Activated T-cell treated with anti-CD3 and anti-CD28 coated beads for 4 hours (primary cell): ENCODE measurements around the gene RDH13.

ENCODE experiments used
- DNase-seq: peaks from one replicate; pipeline ENCODE4 v3.0.0-alpha.2; 2020

The RDH13 gene

DNA sequence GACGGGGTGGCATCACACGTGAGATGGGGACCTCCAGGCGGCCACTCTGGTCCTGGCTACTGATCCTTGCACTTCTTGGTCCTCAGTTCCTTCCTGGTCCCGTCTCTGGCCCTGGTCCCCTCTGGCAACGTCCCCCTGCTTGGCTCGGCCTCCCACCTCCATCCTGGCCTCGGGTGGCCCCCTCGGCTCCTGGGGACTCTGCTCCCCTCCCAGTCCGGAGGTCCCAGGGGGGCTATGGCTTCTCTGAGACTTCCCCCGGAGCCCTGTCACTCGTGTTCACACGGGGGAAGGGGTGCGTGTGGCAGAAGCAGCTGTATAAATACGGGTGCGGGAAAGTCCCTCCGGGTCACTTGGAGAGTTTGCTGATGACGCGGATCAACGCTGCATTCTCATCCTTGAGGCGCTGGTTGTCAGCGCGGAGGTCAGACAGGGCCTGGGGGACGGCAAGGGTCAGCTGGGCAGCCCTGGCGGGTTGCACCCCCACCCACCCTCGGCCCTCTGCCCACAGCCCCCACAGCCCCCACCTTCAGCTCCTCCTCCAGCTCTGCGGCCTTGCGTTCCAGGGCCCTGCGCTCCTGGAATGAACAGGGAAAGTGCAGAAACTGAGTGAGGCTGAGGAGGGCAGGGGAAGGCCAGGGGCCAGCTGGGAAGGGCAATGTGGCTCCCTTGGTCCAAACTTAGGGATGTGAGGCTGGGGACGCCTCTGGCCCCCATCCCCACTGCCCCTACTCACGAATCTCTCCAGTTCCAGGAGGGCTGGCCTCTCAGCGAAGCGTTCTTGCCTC lies 28.4 kb upstream of the RDH13 start:
- no peak for DNase-seq

- DNase-seq: no peak
These were observed 27.6 kb upstream of the RDH13 start for GRCh38 chr19:55090564-55090963.

GRCh38 chr19:55089342-55089944 lies 26.5 kb upstream of the RDH13 start:
- no peak for DNase-seq

- DNase-seq: peak; percentile 80
These were observed 25.8 kb upstream of the RDH13 start for GRCh38 chr19:55088543-55089341.

DNA sequence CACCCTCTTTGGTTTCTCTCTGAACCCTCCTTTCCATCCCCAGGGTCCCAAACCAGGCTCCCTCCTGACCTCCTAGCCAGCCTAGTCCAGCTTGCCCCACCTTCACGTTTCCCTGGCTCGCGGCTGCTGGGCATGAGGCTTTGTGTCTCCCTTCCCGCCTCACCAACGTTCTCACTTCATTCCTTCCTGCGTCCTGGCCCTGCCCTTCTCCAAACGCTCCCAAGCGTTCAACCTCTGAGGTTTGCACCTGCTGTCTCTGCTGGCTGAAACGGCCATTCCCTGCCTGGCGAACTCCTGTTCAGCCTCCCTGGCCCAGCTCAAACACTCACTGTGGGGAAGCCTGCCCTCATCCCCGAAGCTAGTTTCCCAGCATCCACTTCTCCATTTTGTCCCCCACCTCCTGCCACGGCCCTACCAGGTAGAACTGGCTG lies 25.1 kb upstream of the RDH13 start:
- no peak for DNase-seq

GRCh38 chr19:55087542-55087901 lies 24.6 kb upstream of the RDH13 start:
- no peak for DNase-seq

- peak; percentile 36 for DNase-seq
These were observed 24.0 kb upstream of the RDH13 start for GRCh38 chr19:55086730-55087541.

DNA sequence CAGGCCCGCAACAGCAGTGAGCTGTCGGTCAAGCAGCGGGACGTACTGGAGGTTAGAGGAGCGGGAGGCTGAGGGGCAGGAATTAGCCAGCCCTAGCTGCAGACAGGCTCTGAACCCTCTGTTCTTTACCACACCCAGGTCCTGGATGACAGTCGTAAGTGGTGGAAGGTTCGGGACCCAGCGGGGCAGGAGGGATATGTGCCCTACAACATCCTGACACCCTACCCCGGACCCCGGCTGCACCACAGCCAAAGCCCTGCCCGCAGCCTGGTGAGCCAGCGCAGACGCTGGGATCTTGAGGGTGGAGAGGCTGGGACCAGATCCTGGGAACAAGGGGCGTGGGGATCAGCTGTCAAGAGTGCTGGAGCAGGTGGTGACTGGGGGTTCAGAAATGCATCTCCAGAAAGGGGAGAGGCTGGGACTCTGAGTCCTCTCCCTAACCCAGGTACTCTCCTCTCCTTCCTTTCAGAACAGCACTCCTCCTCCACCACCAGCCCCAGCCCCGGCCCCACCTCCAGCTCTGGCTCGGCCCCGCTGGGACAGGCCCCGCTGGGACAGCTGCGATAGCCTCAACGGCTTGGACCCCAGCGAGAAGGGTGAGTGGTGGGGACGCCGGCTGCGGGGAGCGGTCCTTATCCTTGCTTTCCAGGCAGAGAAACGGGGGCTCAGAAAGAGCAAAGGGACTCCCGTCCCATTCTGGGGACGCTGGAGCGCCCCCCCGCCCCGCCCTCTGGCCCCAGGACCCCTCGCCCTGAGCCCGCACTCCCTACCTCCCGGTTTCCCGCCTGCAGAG lies 23.2 kb upstream of the RDH13 start:
- DNase-seq: no peak

- no peak for DNase-seq
These were observed 21.5 kb upstream of the RDH13 start for GRCh38 chr19:55084416-55084815.

- no peak for DNase-seq
These were observed 20.3 kb upstream of the RDH13 start for GRCh38 chr19:55083004-55083850.

GRCh38 chr19:55082020-55082851 lies 19.3 kb upstream of the RDH13 start:
- peak; percentile 46 for DNase-seq

DNA sequence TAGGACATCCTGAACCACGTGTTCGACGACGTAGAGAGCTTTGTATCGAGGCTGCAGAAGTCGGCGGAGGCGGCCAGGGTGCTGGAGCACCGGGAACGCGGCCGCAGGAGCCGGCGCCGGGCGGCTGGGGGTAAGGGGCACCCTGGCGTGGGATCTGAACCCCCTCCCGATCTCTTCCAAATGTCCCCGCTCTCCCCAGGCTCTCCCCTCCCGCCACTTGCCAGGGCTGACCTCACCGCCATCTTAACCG lies 18.7 kb upstream of the RDH13 start:
- DNase-seq: no peak

- peak; percentile 77 for DNase-seq
These were observed 18.2 kb upstream of the RDH13 start for GRCh38 chr19:55080968-55081769.

DNA sequence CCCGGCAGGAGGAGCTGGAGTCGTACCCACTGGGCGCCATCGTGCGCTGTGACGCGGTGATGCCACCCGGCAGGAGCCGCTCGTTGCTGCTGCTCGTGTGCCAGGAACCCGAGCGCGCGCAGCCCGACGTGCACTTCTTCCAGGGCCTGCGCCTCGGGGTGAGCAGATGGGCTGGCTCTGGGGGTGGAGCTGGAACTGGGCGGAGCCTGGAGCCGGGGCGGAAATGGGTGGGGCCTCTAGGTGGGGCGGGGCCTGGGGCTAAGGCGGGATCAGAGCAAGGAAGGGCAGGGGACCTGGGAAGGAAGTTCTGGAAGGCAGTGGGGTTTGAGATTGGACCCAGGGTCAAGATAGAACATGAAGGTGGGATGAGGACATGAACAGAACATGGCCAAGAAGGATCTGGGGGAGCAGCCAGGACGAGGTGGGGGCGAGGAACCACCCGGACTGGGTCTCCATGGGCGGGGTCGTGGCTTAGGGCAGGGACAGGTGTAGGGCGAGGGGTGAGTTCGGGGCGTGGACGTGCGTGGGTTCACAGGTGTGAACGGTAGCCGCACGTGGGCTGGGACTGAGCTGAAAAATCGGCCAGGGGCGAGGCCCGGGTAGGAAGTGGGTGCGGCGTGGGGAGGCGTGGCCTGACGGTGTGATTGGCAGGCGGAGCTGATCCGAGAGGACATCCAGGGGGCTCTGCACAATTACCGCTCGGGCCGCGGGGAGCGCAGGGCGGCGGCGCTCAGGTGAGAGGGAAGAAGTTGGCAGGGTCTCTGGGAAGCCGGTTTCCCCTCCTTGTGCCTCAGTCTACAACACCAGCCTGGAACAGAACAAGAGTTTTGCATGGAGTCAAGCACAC lies 17.4 kb upstream of the RDH13 start:
- peak; percentile 43 for DNase-seq

DNA sequence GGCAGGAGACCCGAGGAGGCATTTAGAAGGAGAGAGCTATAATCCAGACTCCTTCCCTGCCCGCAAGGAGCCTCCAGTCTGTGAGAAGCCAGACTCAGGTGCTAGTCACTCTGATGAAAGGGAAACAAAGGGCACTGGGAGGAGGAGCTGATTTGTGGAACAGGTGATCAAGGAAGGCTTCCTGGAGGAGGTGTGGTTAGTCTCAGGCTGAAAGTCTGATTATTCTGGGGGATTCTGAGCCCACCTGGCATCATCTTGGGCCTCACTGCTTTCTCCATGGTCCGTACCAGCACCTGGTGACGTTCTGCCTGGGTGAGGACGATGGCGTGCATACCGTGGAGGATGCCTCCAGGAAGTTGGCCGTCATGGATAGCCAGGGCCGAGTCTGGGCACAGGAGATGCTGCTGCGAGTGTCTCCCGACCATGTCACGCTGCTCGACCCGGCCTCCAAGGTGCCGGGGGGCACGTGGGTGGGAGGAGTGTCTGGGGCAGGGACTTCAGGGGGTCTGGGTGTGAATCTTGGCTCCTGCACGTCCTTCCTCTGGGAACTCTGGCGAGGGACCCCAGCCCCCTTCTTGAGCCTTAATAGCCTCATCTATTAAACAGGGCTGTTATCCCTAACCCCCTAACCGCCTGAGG lies 16.6 kb upstream of the RDH13 start:
- no peak for DNase-seq

GRCh38 chr19:55078996-55079395 lies 16.0 kb upstream of the RDH13 start:
- no peak for DNase-seq

DNA sequence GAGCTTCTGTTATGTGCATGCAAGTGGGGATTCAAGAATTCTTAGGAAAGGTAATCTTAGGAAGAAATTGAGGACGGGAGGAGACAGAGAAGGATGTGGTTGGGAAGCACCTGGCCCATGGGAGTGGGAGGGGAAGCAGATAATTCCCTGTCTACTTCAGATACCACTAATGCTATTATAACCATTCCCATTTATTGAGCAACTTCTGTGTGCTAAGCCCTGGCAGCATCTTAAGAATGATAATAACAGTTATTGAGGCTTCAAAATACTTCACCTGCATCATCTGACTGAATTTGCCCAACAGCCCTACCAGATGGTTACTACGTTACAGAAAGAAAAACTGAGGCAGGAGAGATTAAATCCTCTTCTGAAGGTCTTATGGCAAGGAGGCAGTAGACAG lies 14.2 kb upstream of the RDH13 start:
- no peak for DNase-seq

GRCh38 chr19:55076321-55076720 lies 13.4 kb upstream of the RDH13 start:
- DNase-seq: no peak
